Measurements from ENCODE around the gene ANKMY2. TPM values are rescaled to one million over a fixed set of nuclear protein-coding genes. Genes with fewer than 3 reads are reported as not detected.
"Not testable (repeated sequence)": the region's sequence is repeated elsewhere in the genome, so short reads cannot be mapped to it uniquely, and the experiment has no call there.

Gene ANKMY2
- total and polyA plus RNA-seq, 3 donors from 2014 or later = 13.4 to 17.5 (median 17.0) TPM

DNA sequence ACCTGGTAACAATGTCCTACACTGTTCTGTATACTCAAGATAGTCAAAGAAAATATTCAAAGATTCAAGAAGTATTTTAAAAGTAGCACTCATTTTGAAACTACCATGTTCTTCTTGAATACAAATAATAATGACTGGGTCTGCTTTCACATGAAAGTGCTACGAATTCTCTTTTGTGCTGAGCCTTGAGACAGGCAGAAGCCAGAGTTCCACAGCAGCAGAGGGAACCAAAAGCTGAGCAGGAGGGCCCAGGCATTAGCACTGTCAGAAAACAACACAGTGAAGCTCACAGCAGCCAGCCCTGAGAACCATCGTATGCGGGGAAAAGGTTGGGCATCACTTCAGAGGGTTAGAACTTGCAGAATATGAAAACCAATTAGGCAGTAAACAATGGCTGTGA is 38.9 kb downstream of the ANKMY2 start:
- intact Hi-C loops (cut with DNase I; ENCODE audit: low total_unique reads) = no loop called here
- no peak for DNase-seq
- Histone ChIP-seq H3K9me3 (no peaks in the 10 kb centered on the region), H3K27me3 (no peaks in the 10 kb centered on the region), H3K4me3 (no peak overlapping the region), H3K36me3 (ENCODE audit: low read depth, missing control alignments) (no peaks in the 10 kb centered on the region), H3K4me1 (no peaks in the 10 kb centered on the region), H3K27ac (no peak overlapping the region)
- TF ChIP-seq POLR2A (IDR thresholded peaks at IDR 0.05) = no peak
- TF ChIP-seq CTCF (IDR thresholded peaks at IDR 0.05) = no peak
- 84 to 90% methylated on average over 3 of the region's 3 CpGs for WGBS, 2 donors

GRCh38 chr7:16604054-16604453 is 41.5 kb downstream of the ANKMY2 start:
- WGBS, 2 donors = 94 to 98% methylated on average over 3 of the region's 3 CpGs
- H3K4me3 ChIP-seq = no peak overlapping the region
- no peaks in the 10 kb centered on the region for H3K36me3 ChIP-seq (ENCODE audit: low read depth, missing control alignments)
- TF ChIP-seq CTCF (IDR thresholded peaks at IDR 0.05) = no peak
- TF ChIP-seq POLR2A (IDR thresholded peaks at IDR 0.05) = no peak
- DNase-seq = no peak
- H3K4me1 ChIP-seq = no peaks in the 10 kb centered on the region
- H3K27ac ChIP-seq = no peak overlapping the region
- no peaks in the 10 kb centered on the region for H3K9me3 ChIP-seq
- intact Hi-C loops (cut with DNase I; ENCODE audit: low total_unique reads) = no loop called here
- no peaks in the 10 kb centered on the region for H3K27me3 ChIP-seq

- no peak overlapping the region for H3K27ac ChIP-seq
- H3K4me3 ChIP-seq = no peak overlapping the region
- TF ChIP-seq POLR2A (IDR thresholded peaks at IDR 0.05) (no peak), CTCF (IDR thresholded peaks at IDR 0.05) (no peak)
- H3K27me3 ChIP-seq = no peaks in the 10 kb centered on the region
- intact Hi-C loops (cut with DNase I; ENCODE audit: low total_unique reads) = no loop called here
- DNase-seq = no peak
- no peaks in the 10 kb centered on the region for H3K9me3 ChIP-seq
- no peaks in the 10 kb centered on the region for H3K36me3 ChIP-seq (ENCODE audit: low read depth, missing control alignments)
- no peaks in the 10 kb centered on the region for H3K4me1 ChIP-seq
These were observed 41.9 kb downstream of the ANKMY2 start for GRCh38 chr7:16603633-16604032.

GRCh38 chr7:16599860-16600259 is 45.7 kb downstream of the ANKMY2 start:
- Histone ChIP-seq H3K4me3 (no peak overlapping the region), H3K9me3 (no peaks in the 10 kb centered on the region), H3K4me1 (no peaks in the 10 kb centered on the region), H3K27ac (no peak overlapping the region), H3K36me3 (ENCODE audit: low read depth, missing control alignments) (no peaks in the 10 kb centered on the region), H3K27me3 (no peaks in the 10 kb centered on the region)
- no peak for TF ChIP-seq CTCF (IDR thresholded peaks at IDR 0.05)
- no peak for TF ChIP-seq POLR2A (IDR thresholded peaks at IDR 0.05)
- no peak for DNase-seq
- whole genome bisulfite sequencing, 2 donors = 87 to 93% methylated on average over 7 of the region's 7 CpGs
- intact Hi-C loops (cut with DNase I; ENCODE audit: low total_unique reads) = no loop called here

- H3K27ac ChIP-seq = no peak overlapping the region
- 58% methylated on average over 4 of the region's 4 CpGs for WGBS, 2 donors
- H3K9me3 ChIP-seq = no peaks in the 10 kb centered on the region
- no peak for DNase-seq
- H3K27me3 ChIP-seq = no peaks in the 10 kb centered on the region
- H3K4me3 ChIP-seq = no peak overlapping the region
- TF ChIP-seq POLR2A (IDR thresholded peaks at IDR 0.05) (no peak), CTCF (IDR thresholded peaks at IDR 0.05) (no peak)
- intact Hi-C loops (cut with DNase I; ENCODE audit: low total_unique reads) = no loop called here
- H3K4me1 ChIP-seq = no peaks in the 10 kb centered on the region
- no peaks in the 10 kb centered on the region for H3K36me3 ChIP-seq (ENCODE audit: low read depth, missing control alignments)
These were observed 47.5 kb downstream of the ANKMY2 start for GRCh38 chr7:16598015-16598414.

DNA sequence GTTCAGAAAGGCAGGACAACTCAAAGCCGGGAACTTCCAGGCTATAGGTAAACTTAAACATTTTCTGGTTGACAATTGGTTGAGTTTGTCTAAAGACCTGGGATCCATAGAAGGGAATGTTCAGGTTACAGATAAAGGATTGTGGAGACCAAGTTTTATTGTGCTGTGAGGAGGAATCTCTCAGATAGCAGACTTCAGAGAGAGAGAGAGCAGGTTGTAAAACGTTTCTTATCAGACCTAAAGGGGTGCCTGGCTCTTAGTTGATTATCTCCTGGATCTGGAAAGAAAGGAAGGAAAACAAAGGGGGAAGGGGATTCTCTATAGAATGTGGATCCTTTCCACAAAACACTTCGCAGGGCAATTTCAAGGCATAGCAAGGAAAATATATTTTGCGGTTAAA is 50.0 kb downstream of the ANKMY2 start:
- H3K4me3 ChIP-seq; H3K4me1 ChIP-seq; H3K9me3 ChIP-seq; H3K36me3 ChIP-seq (ENCODE audit: low read depth, missing control alignments); H3K27me3 ChIP-seq; DNase-seq; H3K27ac ChIP-seq; intact Hi-C loops (cut with DNase I; ENCODE audit: low total_unique reads): not testable (repeated sequence)
- 75 to 76% methylated on average over 4 of the region's 4 CpGs for WGBS, 2 donors
